ENCODE data around the gene TEAD3. TPM values are rescaled to one million over a fixed set of nuclear protein-coding genes. Genes with fewer than 3 reads are reported as not detected.
A peak's percentile ranks its signal among the peaks of the same experiment; 100 is the strongest.

TEAD3 gene
- total RNA-seq, 1 donor from 2014 or later, result 19.8 TPM

DNA sequence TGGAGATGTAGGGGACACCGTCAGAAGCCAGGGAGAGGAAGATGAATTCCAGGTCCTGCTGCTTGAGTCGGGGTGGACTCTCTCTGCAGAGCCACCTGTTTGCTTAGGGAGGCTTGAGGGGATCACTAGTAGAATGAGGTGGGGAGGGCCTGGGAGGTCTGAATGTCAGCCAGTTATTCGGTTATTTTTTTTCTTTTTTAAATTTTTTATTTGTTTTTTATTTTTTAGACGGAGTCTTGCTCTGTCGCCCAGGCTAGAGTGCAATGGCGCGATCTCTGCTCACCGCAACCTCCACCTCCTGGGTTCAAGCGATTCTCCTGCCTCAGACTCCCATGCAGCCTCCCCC, 8.4 kb downstream of the TEAD3 start:
- TF ChIP-seq, protein P1, sequence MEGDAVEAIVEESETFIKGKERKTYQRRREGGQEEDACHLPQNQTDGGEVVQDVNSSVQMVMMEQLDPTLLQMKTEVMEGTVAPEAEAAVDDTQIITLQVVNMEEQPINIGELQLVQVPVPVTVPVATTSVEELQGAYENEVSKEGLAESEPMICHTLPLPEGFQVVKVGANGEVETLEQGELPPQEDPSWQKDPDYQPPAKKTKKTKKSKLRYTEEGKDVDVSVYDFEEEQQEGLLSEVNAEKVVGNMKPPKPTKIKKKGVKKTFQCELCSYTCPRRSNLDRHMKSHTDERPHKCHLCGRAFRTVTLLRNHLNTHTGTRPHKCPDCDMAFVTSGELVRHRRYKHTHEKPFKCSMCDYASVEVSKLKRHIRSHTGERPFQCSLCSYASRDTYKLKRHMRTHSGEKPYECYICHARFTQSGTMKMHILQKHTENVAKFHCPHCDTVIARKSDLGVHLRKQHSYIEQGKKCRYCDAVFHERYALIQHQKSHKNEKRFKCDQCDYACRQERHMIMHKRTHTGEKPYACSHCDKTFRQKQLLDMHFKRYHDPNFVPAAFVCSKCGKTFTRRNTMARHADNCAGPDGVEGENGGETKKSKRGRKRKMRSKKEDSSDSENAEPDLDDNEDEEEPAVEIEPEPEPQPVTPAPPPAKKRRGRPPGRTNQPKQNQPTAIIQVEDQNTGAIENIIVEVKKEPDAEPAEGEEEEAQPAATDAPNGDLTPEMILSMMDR (IDR thresholded peaks at IDR 0.05), result no peak
- Histone ChIP-seq H3K27me3 (no peaks in the 10 kb centered on the region), H3K4me3 (peak overlapping the region in 1 of 2 donors; percentile 29), H3K27ac (peak overlapping the region; percentile 95 to 100), H3K4me1 (peaks cover 36 to 78% of the 10 kb centered on the region in 2 donors), H3K36me3 (peaks cover 13 to 15% of the 10 kb centered on the region in 2 donors), H3K9me3 (no peaks in the 10 kb centered on the region)
- intact Hi-C loops (cut with DNase I), result loop anchor here (2.0 to 10.0 kb wide), 2 partner anchors 20 to 334 kb away; partner anchors contain the start of gene RPL10A
- DNase-seq (ENCODE audit: low spot score in 2 of 2), result no peak

DNA sequence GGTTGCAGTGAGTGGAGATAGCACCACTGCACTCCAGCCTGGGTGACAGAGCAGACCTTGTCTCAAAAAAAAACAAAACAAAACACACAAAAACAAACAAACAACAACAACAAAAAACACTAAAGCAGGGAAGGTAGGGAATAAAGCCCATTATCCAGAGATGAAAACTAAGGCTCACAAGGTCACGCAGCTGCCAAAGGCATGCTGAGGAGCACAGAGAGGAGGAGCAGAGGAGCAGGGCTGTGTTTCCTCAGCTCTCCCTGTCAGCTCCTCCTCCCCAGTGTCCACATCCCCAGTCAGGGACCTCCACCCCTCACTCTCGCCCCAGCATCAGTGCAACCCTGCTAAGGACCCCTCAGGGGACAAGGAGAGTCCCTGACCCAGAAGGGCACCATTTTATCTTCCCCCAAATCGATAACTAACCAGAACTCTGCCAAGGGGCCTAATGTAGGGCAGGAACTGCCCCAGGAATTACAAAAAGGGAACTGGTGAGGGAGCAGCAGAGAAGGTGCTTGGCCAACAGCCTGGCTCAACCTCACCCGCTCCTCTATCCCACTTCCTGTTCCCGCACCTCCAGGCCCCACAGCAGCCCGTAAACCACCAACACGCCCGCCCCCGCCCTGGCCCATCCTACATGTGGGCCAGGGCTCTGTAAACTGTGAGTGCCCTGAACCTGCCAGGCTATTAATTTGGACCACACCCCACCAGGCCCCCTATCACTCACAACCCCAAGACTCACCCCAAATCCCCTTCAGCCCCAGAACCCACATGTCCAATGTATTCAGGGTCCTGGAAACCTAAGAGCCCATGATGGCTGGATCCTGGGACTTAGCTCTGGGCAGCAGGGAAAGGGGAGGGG, 9.0 kb downstream of the TEAD3 start:
- intact Hi-C loops (cut with DNase I), result loop anchor here (2.0 to 10.0 kb wide), 2 partner anchors 19 to 333 kb away; partner anchors contain the start of gene RPL10A
- H3K27ac ChIP-seq, result peak overlapping the region; percentile 95 to 100
- TF ChIP-seq, protein P1 (IDR thresholded peaks at IDR 0.05), result no peak
- no peaks in the 10 kb centered on the region for H3K27me3 ChIP-seq
- DNase-seq (ENCODE audit: low spot score in 2 of 2), result no peak
- H3K9me3 ChIP-seq, result no peaks in the 10 kb centered on the region
- peaks cover 16 to 21% of the 10 kb centered on the region in 2 donors for H3K36me3 ChIP-seq
- peaks cover 36 to 77% of the 10 kb centered on the region in 2 donors for H3K4me1 ChIP-seq
- peak overlapping the region in 1 of 2 donors; percentile 29 for H3K4me3 ChIP-seq

DNA sequence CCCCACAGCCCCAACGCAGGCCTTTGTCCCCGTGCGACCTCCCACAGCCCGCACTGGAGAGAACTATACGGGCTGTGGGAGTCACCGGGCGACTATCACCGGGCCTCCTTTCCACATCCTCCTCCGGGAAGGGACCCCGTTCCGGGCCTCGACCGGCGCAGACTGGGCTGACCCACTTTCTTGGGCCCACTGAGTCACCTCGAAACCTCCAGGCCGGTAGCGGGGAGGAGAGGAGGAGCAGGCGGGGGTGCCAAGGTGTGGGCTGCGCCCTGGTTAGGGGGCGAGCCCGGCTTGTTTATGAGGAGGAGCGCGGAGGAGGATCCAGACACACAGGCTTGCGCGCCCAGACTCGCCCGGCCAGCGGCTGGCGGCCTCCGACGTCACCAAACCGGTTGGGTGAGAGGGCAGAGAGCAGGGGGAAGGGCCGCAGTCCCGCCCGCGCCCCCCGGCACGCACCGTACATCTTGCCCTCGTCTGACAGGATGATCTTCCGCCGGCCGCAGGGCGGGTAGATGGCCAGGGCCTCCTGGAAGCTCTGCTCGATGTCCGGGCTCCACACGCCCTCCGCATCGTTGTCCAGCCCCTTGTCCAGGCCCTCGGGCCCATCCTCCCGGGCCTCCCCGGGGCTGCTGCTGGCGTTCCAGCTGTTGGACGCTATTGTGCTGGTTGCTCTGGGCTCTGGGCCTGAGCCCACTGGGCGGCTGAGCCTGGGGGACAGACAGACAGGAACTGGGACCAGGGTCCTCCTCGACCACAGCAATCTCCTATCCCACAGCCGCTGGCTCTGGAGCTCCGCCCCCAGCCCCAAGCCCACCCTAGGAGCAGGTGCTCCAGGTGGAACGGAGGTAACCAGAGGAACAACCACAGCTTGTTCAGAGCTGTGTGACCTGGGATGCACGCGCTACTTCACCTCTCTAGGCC, 10.6 kb downstream of the TEAD3 start:
- intact Hi-C loops (cut with DNase I), result loop anchor here (10.0 kb wide), 1 partner anchor 331 kb away; no protein-coding TSS in a partner anchor
- H3K36me3 ChIP-seq, result peaks cover 22 to 33% of the 10 kb centered on the region in 2 donors
- no peaks in the 10 kb centered on the region for H3K27me3 ChIP-seq
- peak in 1 of 2 donors; percentile 69 for DNase-seq (ENCODE audit: low spot score in 2 of 2)
- H3K9me3 ChIP-seq, result no peaks in the 10 kb centered on the region
- TF ChIP-seq, protein P1 (IDR thresholded peaks at IDR 0.05), result no peak
- H3K4me1 ChIP-seq, result peaks cover 30 to 61% of the 10 kb centered on the region in 2 donors
- peak overlapping the region; percentile 14 to 24 for H3K4me3 ChIP-seq
- H3K27ac ChIP-seq, result peak overlapping the region; percentile 90 to 100

DNA sequence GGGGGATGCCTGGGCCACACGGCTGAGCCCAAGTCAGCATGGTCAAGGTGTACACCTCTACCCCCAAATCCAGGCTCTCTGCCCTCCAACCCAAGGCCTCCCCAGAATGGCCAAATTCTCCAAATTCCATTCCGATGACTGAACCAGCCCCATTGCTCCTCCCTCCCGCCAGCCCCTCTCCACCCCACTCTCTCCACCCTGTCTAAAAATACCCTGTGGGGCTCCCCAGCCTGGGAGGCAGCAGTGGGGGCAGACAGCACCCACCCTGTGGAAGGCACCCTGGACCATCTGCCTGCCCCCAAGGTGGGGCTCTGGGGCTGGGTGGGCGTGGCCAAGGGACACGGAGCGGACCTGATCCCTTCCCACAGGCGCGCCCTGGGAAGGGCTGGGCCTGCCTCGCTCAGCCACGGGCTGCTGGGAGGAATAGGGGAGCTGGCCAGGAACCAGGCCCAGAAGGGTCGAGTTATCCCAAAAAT, 11.4 kb downstream of the TEAD3 start:
- intact Hi-C loops (cut with DNase I), result loop anchor here (10.0 kb wide), 1 partner anchor 331 kb away; no protein-coding TSS in a partner anchor
- peak in 1 of 2 donors; percentile 68 for DNase-seq (ENCODE audit: low spot score in 2 of 2)
- H3K4me3 ChIP-seq, result peak overlapping the region; percentile 14 to 24
- H3K9me3 ChIP-seq, result no peaks in the 10 kb centered on the region
- TF ChIP-seq, protein P1 (IDR thresholded peaks at IDR 0.05), result no peak
- H3K27ac ChIP-seq, result peak overlapping the region; percentile 90 to 100
- no peaks in the 10 kb centered on the region for H3K27me3 ChIP-seq
- peaks cover 30 to 53% of the 10 kb centered on the region in 2 donors for H3K4me1 ChIP-seq
- peaks cover 29 to 33% of the 10 kb centered on the region in 2 donors for H3K36me3 ChIP-seq

DNA sequence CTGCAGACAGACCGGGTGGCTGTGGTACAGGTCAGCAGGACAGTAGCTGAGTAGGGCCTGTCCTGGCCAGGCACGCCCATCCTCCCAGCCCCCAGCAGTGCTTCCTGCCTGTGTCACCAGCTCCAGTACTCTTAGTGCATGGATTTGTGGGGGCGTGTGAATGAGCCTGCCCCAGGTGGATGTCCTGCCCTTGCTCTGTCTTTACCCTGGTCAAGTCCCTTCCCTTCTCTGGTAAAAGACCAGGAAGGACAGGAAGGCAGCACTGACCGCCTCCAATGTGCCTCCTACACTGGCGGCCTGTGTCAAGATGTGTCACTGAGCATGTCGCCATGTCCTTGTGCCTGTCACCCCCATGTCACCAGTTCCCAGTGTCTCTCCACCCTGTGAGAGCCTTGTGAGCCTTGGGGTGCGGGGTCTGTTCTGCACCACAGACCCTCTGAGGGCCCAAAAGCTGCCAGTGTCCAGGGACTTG, 11.9 kb downstream of the TEAD3 start:
- H3K27ac ChIP-seq, result peak overlapping the region; percentile 90 to 100
- no peak for DNase-seq (ENCODE audit: low spot score in 2 of 2)
- TF ChIP-seq, protein P1 (IDR thresholded peaks at IDR 0.05), result no peak
- peaks cover 34 to 37% of the 10 kb centered on the region in 2 donors for H3K36me3 ChIP-seq
- no peak overlapping the region for H3K4me3 ChIP-seq
- intact Hi-C loops (cut with DNase I), result loop anchor here (10.0 kb wide), 1 partner anchor 330 kb away; no protein-coding TSS in a partner anchor
- H3K4me1 ChIP-seq, result peaks cover 30 to 51% of the 10 kb centered on the region in 2 donors
- H3K27me3 ChIP-seq, result no peaks in the 10 kb centered on the region
- no peaks in the 10 kb centered on the region for H3K9me3 ChIP-seq

Measured in ascending aorta (tissue), 2 donors.